GM21447 (cell line): ENCODE results near the gene PRKRIP1.
A peak's percentile ranks its signal among the peaks of the same experiment; 100 is the strongest.
"Not testable (repeated sequence)": the region's sequence is repeated elsewhere in the genome, so short reads cannot be mapped to it uniquely, and the experiment has no call there.

ENCODE experiments used
- ATAC-seq: cut with Tn5 transposase; IDR thresholded peaks from one replicate; pipeline ENCODE4 v1.9.1; 2021; ENCODE audit not compliant: unreplicated experiment

PRKRIP1 gene

GRCh38 chr7:102403563-102403962 lies 7.4 kb downstream of the PRKRIP1 start:
- no peak for ATAC-seq

GRCh38 chr7:102404005-102404861 lies 8.1 kb downstream of the PRKRIP1 start:
- ATAC-seq = peak; percentile 83

DNA sequence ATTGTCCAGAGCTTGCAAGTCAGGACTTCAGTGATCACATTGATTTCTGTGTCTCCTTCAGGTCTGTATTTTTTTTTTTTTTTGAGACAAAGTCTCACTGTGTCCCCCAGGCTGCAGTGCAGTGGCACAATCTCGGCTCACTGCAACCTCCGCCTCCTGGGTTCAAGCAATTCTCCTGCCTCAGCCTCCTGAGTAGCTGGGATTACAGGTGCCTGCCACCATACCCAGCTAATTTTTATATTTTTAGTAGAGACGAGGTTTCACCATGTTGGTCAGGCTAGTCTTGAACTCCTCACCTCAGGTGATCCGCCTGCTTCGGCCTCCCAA lies 8.7 kb downstream of the PRKRIP1 start:
- not testable (repeated sequence) for ATAC-seq

DNA sequence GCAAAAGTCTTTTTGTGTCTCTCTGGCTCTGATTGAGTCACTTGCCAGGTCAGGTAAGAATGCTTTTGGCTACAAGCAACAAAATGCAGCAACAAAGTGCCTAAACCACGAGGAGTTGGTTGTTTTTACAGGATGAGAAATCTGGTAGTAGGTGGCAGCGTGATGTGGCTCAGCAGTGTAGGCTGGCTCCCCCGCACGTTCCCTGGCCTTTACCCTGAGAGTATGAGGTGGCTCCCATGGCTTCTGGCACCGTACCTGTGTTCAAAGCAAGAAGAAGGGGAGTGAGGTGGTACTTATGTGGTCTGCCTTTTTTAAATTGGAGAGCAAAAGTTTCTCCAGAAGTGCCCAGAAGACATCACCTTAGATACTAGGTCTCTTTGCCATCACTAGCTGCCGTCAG lies 11.7 kb downstream of the PRKRIP1 start:
- no peak for ATAC-seq

- ATAC-seq = peak; percentile 74
Observed at GRCh38 chr7:102408530-102408929, 12.4 kb downstream of the PRKRIP1 start.

DNA sequence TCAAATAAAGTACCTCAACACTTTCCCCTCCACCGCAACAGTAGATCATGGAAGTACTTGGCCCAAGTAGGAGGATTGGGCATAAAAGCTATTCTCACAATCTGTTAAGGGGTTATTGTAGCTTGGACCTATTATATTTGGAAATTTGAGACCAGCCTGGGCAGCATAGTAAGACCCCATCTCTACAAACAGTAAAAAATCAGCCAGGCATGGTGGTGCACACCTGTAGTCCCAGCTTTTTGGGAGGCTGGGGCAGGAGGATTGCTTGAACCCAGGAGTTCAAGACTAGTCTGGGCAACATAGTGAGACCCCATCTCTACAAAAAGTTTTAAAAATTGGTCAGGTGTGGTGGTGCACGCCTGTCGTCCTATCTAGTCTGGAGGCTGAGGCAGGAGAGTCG lies 13.2 kb downstream of the PRKRIP1 start:
- ATAC-seq = no peak

GRCh38 chr7:102410123-102410522 lies 14.0 kb downstream of the PRKRIP1 start:
- no peak for ATAC-seq

- ATAC-seq = no peak
Observed at GRCh38 chr7:102410918-102411317, 14.8 kb downstream of the PRKRIP1 start.

GRCh38 chr7:102412548-102412947 lies 16.4 kb downstream of the PRKRIP1 start:
- no peak for ATAC-seq

DNA sequence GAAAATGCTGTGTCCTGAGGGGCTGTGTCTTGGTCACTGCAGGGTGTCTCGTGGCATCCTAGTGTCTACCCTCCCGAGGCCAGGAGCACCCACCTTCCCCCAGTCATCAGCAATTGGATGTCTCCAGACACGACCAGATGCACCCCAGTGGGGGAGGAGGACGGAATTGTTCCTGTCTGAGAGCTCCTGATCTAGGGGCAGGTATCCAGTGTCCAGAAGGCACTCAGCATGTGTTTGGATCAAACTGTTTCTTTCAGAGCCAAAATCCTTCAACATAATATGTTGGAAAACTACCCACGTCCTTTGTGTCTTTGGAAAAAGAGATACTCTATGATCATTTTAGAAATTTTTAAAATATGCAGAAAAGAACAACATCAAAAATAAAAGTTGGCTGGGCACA lies 16.9 kb downstream of the PRKRIP1 start:
- ATAC-seq = no peak

- ATAC-seq = no peak
Observed at GRCh38 chr7:102413611-102414010, 17.4 kb downstream of the PRKRIP1 start.

GRCh38 chr7:102415685-102416225 lies 19.6 kb downstream of the PRKRIP1 start:
- peak; percentile 48 for ATAC-seq

DNA sequence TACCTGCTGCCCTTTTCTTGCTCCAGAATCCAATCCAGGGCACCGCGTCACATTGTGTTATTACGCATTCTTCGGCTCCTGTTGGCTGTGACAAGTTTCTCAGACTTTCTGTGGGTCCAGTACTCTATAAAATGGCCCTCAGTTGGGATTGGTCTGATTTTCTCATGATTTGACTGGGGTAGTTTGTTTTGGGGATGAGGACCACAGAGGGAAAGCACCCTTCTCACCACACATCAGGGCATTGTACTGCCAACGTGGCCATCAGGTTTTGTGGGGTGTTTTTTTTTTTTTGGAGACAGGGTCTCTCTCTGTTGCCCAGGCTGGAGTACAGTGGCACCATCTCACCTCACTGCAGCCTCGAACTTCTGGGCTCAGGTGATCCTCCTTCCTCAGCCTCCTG lies 20.2 kb downstream of the PRKRIP1 start:
- ATAC-seq = no peak

- no peak for ATAC-seq
Observed at GRCh38 chr7:102417105-102417504, 20.9 kb downstream of the PRKRIP1 start.

DNA sequence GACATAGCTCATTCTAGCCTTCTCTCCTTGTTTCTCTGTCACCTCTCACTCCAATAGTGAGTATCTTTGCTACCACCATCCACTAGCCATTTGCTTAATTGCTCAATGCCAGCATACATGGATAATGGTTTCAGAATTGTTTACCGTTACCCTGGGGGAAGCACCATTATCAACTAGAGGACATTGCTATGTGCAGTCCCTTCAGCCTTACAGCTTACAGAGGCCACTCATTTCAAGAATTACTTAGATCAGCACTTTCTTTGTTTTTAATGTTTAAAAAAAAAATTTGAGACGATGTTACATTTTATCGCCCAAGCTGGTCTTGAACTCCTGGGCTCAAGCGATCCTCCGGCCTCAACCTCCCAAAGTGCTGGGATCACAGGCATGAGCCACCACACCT lies 22.4 kb downstream of the PRKRIP1 start:
- ATAC-seq = no peak

GRCh38 chr7:102421706-102422240 lies 25.6 kb downstream of the PRKRIP1 start:
- ATAC-seq = no peak

DNA sequence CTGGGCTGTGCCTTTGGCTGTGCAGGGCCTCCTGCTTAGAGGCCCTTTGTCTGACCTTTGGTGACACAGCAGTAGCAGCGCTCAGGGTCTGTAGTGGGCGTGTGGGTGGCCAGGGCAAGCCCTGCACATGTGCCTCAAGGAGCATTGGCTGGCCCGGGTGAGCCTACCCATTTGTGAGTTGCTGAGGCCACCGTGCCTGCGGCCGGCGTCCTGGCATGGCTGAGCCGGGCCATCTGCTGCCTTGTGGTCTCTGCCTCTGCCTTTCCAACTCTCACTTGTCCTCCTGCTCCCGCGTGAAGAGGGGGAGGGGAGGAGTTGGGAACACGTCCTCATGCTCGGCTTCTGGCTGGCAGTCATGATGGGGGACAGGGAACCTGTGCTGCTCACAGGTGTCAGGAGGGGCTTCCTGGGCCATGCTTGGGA lies 28.0 kb downstream of the PRKRIP1 start:
- ATAC-seq = no peak

- ATAC-seq = peak; percentile 40
Observed at GRCh38 chr7:102424787-102425218, 28.6 kb downstream of the PRKRIP1 start.

- ATAC-seq = peak; percentile 69
Observed at GRCh38 chr7:102425639-102426267, 29.6 kb downstream of the PRKRIP1 start.

DNA sequence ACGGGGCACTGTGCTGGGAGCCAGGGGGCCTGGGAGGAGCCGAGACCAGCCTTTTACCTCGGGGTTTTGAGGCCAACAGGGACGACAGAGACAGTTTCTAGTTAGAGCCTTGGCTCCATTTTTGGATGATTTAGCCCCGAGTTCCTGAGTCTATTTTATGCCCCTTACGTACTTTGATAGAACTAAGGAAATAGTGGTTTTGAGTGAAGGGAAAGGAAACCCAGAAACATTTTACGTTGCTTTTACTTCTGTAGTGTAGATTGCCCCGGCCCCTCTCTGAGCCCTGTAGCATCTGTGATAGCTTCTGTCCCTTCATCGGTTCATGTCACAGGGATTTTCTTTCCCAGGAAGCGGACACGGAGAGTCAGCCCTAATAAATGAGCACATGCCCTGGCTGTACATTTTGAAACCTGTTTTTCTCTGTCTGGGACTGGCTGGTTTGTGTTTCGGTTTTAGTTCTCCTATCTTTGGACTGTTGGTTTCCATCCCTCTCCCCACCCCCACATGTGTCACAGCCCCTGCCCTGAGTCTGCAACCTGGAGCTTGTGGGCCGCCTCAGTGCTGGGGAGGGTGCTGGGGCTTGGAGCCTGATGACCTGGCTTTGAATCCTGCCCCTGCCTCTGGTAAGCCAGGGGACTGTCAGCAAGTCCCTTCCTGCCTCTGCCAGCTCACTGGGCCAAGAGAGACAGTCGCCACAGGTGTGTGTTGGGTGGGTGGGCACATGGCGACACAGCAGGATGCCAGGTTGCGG lies 30.3 kb downstream of the PRKRIP1 start:
- peak; percentile 51 for ATAC-seq

GRCh38 chr7:102427019-102427405 lies 30.8 kb downstream of the PRKRIP1 start:
- ATAC-seq = no peak
